GM19463 (cell line): Measurements from ENCODE around the gene EIF2B2.
"Not testable (repeated sequence)": the region's sequence is repeated elsewhere in the genome, so short reads cannot be mapped to it uniquely, and the experiment has no call there.

ENCODE experiments used
- ATAC-seq: cut with Tn5 transposase; IDR thresholded peaks from one replicate; pipeline ENCODE4 v1.9.1; 2021; ENCODE audit warnings: mild to moderate bottlenecking, moderate library complexity; ENCODE audit not compliant: unreplicated experiment

Gene EIF2B2

GRCh38 chr14:74988131-74988530 lies 14.6 kb upstream of the EIF2B2 start:
- no peak for ATAC-seq

- ATAC-seq, result no peak
These were observed 13.7 kb upstream of the EIF2B2 start for GRCh38 chr14:74988993-74989392.

GRCh38 chr14:74994182-74994581 lies 8.5 kb upstream of the EIF2B2 start:
- ATAC-seq, result not testable (repeated sequence)

GRCh38 chr14:74995781-74996180 lies 6.9 kb upstream of the EIF2B2 start:
- not testable (repeated sequence) for ATAC-seq

GRCh38 chr14:75001261-75001660 lies 1.5 kb upstream of the EIF2B2 start:
- ATAC-seq, result no peak

- ATAC-seq, result no peak
These were observed 822 bp upstream of the EIF2B2 start for GRCh38 chr14:75001899-75002298.

GRCh38 chr14:75003250-75004027 lies 718 bp downstream of the EIF2B2 start:
- no peak for ATAC-seq

GRCh38 chr14:75005357-75005756 lies 2.6 kb downstream of the EIF2B2 start:
- no peak for ATAC-seq

- no peak for ATAC-seq
These were observed 6.5 kb downstream of the EIF2B2 start for GRCh38 chr14:75009176-75009575.

- ATAC-seq, result no peak
These were observed 7.9 kb downstream of the EIF2B2 start for GRCh38 chr14:75010472-75011093.

- no peak for ATAC-seq
These were observed 8.8 kb downstream of the EIF2B2 start for GRCh38 chr14:75011356-75011994.

GRCh38 chr14:75013290-75013689 lies 10.6 kb downstream of the EIF2B2 start:
- ATAC-seq, result no peak

GRCh38 chr14:75015496-75015895 lies 12.8 kb downstream of the EIF2B2 start:
- no peak for ATAC-seq

GRCh38 chr14:75016815-75017214 lies 14.1 kb downstream of the EIF2B2 start:
- no peak for ATAC-seq

GRCh38 chr14:75018694-75019093 lies 16.0 kb downstream of the EIF2B2 start:
- no peak for ATAC-seq

- ATAC-seq, result no peak
These were observed 19.9 kb downstream of the EIF2B2 start for GRCh38 chr14:75022655-75023054.

GRCh38 chr14:75023108-75023507 lies 20.4 kb downstream of the EIF2B2 start:
- ATAC-seq, result no peak

GRCh38 chr14:75025082-75025481 lies 22.4 kb downstream of the EIF2B2 start:
- no peak for ATAC-seq

GRCh38 chr14:75025876-75026275 lies 23.2 kb downstream of the EIF2B2 start:
- ATAC-seq, result no peak

GRCh38 chr14:75030147-75030546 lies 27.4 kb downstream of the EIF2B2 start:
- ATAC-seq, result no peak

GRCh38 chr14:75032939-75033338 lies 30.2 kb downstream of the EIF2B2 start:
- no peak for ATAC-seq

- no peak for ATAC-seq
These were observed 37.8 kb downstream of the EIF2B2 start for GRCh38 chr14:75040507-75040906.
